Small intestine (tissue), 7 donors: ENCODE measurements around the gene PPP1R15A. TPM values are rescaled to one million over a fixed set of nuclear protein-coding genes. Genes with fewer than 3 reads are reported as not detected.

Experiments
- DNase-seq, 2 donors: peaks; one replicate each; pipeline versions ENCODE4 v3.0.0 to v3.0.0-alpha.2; 2013
- FAIRE-seq: peaks from 2 replicates; lab custom pipeline; 2012; peaks lifted over from hg19 to GRCh38; lab: Jason Lieb, UNC
- H3K27ac ChIP-seq, 3 donors: one replicate each; pipeline ENCODE4 v1.5.1; 2013; ENCODE audit warnings: low read length in 2 of 3, mild to moderate bottlenecking in 2 of 3, control low read depth in 1 of 3, inconsistent platforms in 1 of 3, low read depth in 1 of 3, moderate library complexity in 1 of 3
- H3K27me3 ChIP-seq, 3 donors: one replicate each; pipeline ENCODE4 v1.6.1; 2013; ENCODE audit warnings: low read length in 3 of 3, inconsistent platforms in 1 of 3; ENCODE audit not compliant: control insufficient read depth in 3 of 3, insufficient read depth in 3 of 3
- H3K36me3 ChIP-seq, 3 donors: one replicate each; pipeline ENCODE4 v1.6.1; 2013; ENCODE audit warnings: low read length in 3 of 3, inconsistent platforms in 1 of 3, low read depth in 1 of 3, mild to moderate bottlenecking in 1 of 3, moderate library complexity in 1 of 3; ENCODE audit not compliant: control insufficient read depth in 3 of 3, insufficient read depth in 2 of 3
- H3K4me1 ChIP-seq, 3 donors: one replicate each; pipeline ENCODE4 v1.6.1; 2013; ENCODE audit warnings: low read length in 2 of 3, inconsistent platforms in 1 of 3, low read depth in 1 of 3, mild to moderate bottlenecking in 1 of 3, moderate library complexity in 1 of 3; ENCODE audit not compliant: control insufficient read depth in 3 of 3, insufficient read depth in 2 of 3
- H3K4me3 ChIP-seq, 3 donors: one replicate each; pipeline ENCODE4 v1.5.1; 2013; ENCODE audit warnings: low read length in 3 of 3, control low read depth in 1 of 3, inconsistent platforms in 1 of 3, low read depth in 1 of 3, mild to moderate bottlenecking in 1 of 3, moderate library complexity in 1 of 3
- H3K9me3 ChIP-seq, 2 donors: one replicate each; pipeline ENCODE4 v1.6.1; 2013; ENCODE audit warnings: low read depth in 1 of 2, low read length in 1 of 2; ENCODE audit not compliant: control insufficient read depth in 2 of 2, insufficient read depth in 1 of 2
- WGBS, 3 donors: extraction: QIAGEN DNeasy Blood & Tissue Kit; methylation state at CpG; one replicate each; pipeline ENCODE4 v1.1.7; 2013; 5-methylcytosine and 5-hydroxymethylcytosine counted together
- polyA plus RNA-seq, 4 donors: library from polyadenylated mRNA; stranded (reverse) in 3 of 4; unstranded in 1 of 4; fragments of 200-250 nt in 3 of 4; fragments of 120-200 nt in 1 of 4; gene quantifications; one replicate each; pipeline versions ENCODE4 v1.2.1 to v1.2.3, GENCODE V29; 2013
- donor health status: healthy with polysubstance abuse.
- donor health status: control.
- donor health status: control.
- donor health status: Bipolar disorder and iron deficiency.
- donor health status: healthy.

The PPP1R15A gene
- polyA plus RNA-seq, 4 donors: 52.8 to 73.0 (median 60.6) TPM

GRCh38 chr19:48835734-48836088 is 36.5 kb upstream of the PPP1R15A start:
- DNase-seq (peak; percentile 93 to 98), FAIRE-seq (no peak)
- Histone ChIP-seq H3K36me3 (peaks cover 0 to 39% (median 0%) of the 10 kb centered on the region in 3 donors), H3K4me3 (peak overlapping the region in 2 of 3 donors; percentile 36 to 70), H3K4me1 (peaks cover 0 to 14% (median 0%) of the 10 kb centered on the region in 3 donors), H3K27ac (peak overlapping the region; percentile 19 to 95 (median 47)), H3K9me3 (no peaks in the 10 kb centered on the region), H3K27me3 (no peaks in the 10 kb centered on the region)
- 3 to 4% (median 4%) methylated on average over 11 to 12 of the region's 12 CpGs for WGBS, 3 donors

DNA sequence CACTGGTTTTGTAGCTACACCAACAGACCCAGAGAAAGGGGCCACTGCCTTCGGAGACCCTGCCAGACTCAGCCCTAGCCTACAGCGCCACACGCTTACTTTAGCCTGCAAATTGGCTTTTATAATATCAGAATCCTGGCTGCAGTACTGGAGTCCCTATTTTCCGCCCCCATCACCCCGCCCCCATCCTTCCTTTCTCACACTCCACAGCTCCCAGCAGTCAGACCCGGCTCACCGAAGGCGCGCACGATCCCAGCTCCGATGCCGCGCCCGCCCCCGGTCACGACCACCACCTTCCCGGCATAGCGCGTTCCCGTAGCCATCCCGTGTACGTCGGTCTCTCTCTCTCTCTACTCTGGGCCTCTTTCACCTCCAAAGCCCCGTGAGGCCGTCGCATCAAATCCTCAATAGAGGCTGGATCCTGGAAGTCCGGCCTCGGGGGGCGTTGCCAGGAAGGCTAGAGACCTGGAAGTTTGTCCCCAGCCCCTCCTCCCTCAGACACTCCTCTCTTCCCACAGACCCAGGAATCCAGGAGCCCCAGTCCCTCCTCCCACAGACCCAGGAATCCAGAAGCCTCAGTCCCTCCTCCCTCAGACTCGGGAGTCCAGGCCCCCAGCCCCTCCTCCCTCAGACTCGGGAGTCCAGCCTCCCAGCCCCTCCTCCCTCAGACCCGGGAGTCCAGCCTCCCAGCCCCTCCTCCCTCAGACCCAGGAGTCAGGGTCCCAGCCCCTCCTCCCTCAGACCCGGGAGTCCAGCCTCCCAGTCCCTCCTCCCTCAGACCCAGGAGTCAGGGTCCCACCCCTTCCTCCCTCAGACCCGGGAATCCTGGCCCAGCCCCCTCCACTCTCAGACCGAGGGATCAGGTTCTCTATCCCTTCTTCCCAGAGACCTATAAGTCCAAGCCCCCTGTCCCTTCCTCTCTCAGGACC is 35.9 kb upstream of the PPP1R15A start, which contains the start of gene HSD17B14:
HSD17B14 (minus strand) TSS at position 403 of the 929 bp plus-strand sequence; CDS start at position 323, 80 bp downstream.
- H3K27me3 ChIP-seq: no peaks in the 10 kb centered on the region
- DNase-seq: peak in 1 of 2 donors; percentile 72
- WGBS, 3 donors: 13 to 28% (median 17%) methylated on average over 35 of the region's 35 CpGs
- H3K27ac ChIP-seq: peak within 1 kb of the TSS; percentile 19 to 95 (median 47)
- peak within 1 kb of the TSS in 2 of 3 donors; percentile 36 to 70 for H3K4me3 ChIP-seq
- H3K36me3 ChIP-seq: peaks cover 0 to 36% (median 0%) of the 10 kb centered on the region in 3 donors
- FAIRE-seq: no peak
- peaks cover 0 to 10% (median 0%) of the 10 kb centered on the region in 3 donors for H3K4me1 ChIP-seq
- H3K9me3 ChIP-seq: no peaks in the 10 kb centered on the region

DNA sequence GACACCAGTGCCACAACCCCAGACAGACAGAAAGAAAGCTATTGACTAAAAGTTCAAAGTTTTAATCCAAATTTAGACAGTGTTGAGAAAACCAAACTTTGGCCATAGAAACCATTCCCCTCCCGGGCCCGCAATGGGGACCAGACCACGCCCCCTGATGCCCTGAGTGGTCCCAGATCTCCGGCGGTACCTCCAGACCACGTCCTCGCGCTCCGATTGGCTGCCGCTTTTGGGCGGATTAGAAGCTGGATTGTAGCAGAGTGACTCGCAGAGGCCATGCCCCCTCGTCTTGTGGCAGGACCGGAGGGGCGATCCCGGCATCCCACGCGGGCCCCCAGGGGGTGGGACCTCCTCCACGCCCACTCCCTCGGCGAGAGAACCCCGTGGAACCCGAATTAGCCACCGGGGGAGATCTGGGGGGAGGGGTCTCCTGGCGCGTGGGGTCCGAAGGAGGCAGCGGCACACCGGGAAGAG is 35.1 kb upstream of the PPP1R15A start:
- H3K27ac ChIP-seq: peak overlapping the region in 2 of 3 donors; percentile 14 to 95
- WGBS, 3 donors: 26 to 57% (median 37%) methylated on average over 29 of the region's 29 CpGs

DNA sequence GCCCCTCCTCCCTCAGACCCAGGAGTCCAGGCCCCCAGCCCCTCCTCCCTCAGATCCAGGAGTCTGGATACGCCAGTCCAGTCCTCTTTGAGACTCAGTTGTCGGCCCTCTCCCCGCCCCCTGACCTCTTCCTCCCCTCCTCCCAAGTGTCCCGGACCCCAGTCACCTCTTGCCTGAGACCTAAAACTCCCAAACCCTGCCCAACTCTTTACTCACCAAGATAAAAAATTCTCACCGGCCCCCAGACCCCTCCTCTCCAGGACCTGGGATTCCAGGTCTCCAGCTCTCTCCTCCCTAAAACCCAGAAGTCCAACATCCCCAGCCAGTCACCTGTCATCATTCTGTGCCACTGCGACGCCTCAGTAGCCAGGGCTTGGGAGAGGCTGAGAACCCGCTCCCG is 34.5 kb upstream of the PPP1R15A start:
- H3K27ac ChIP-seq: no peak overlapping the region
- FAIRE-seq: no peak

More for the DNA sequence above, 35.1 kb upstream of the PPP1R15A start:
- Histone ChIP-seq H3K36me3 (peaks cover 0 to 33% (median 0%) of the 10 kb centered on the region in 3 donors), H3K9me3 (no peaks in the 10 kb centered on the region), H3K4me3 (peak overlapping the region in 1 of 3 donors; percentile 70), H3K27me3 (no peaks in the 10 kb centered on the region), H3K4me1 (peaks cover 0 to 10% (median 0%) of the 10 kb centered on the region in 3 donors)
- peak in 1 of 2 donors; percentile 56 for DNase-seq
- FAIRE-seq: no peak

DNA sequence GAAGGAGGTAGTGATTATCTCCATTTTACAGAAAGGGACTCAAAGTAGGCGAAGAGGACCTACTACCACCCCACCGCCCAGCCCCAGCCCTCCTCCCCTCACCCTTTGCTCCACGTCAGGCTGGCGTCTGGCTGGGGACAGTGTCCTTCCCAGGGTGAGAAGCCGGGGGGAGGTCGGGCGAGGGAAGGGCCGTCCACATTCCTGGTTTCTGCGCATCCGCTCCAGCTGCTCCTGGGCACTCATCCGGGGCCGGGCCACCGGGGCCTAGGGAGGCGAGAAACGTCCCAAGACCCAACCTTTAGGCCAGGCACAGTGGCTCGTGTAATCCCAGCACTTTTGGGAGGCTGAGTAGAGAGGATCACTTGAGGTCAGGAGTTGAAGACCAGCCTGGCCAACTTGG is 31.2 kb upstream of the PPP1R15A start:
- DNase-seq (no peak), FAIRE-seq (no peak)
- Histone ChIP-seq H3K27ac (no peak overlapping the region), H3K36me3 (peaks cover 0 to 20% (median 0%) of the 10 kb centered on the region in 3 donors), H3K9me3 (no peaks in the 10 kb centered on the region), H3K27me3 (no peaks in the 10 kb centered on the region), H3K4me3 (no peak overlapping the region), H3K4me1 (peaks cover 0 to 10% (median 0%) of the 10 kb centered on the region in 3 donors)
- 89 to 92% (median 91%) methylated on average over 16 of the region's 16 CpGs for WGBS, 3 donors

More for the DNA sequence above, 34.5 kb upstream of the PPP1R15A start:
- Histone ChIP-seq H3K9me3 (no peaks in the 10 kb centered on the region), H3K27me3 (no peaks in the 10 kb centered on the region), H3K4me1 (peaks cover 0 to 14% (median 0%) of the 10 kb centered on the region in 3 donors), H3K4me3 (no peak overlapping the region), H3K36me3 (peaks cover 0 to 27% (median 0%) of the 10 kb centered on the region in 3 donors)
- 63 to 74% (median 72%) methylated on average over 8 to 9 of the region's 9 CpGs for WGBS, 3 donors
- no peak for DNase-seq

DNA sequence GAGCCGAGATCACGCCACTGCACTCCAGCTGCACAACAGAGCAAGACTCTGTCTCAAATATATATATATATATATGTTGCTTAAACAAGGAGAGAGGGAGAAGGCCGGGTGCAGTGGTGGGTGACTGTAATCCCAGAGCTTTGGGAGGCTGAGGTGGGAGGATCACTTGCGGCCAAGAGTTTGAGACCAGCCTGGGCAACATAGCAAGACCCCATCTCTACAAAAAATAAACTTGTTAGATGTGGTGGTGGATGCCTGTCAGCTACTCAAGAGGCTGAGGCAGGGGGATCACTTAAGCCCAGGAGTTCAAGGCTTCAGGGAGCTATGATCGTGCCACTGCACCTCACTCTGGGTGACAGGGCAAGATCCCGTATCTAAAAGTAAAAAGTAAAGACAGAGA is 30.6 kb upstream of the PPP1R15A start:
- WGBS, 3 donors: 93 to 95% (median 95%) methylated on average over 6 of the region's 6 CpGs
- H3K9me3 ChIP-seq: no peaks in the 10 kb centered on the region
- H3K27me3 ChIP-seq: no peaks in the 10 kb centered on the region
- peaks cover 0 to 8% (median 0%) of the 10 kb centered on the region in 3 donors for H3K4me1 ChIP-seq
- no peak overlapping the region for H3K4me3 ChIP-seq
- DNase-seq: no peak
- no peak for FAIRE-seq
- H3K36me3 ChIP-seq: peaks cover 0 to 22% (median 0%) of the 10 kb centered on the region in 3 donors
- no peak overlapping the region for H3K27ac ChIP-seq

DNA sequence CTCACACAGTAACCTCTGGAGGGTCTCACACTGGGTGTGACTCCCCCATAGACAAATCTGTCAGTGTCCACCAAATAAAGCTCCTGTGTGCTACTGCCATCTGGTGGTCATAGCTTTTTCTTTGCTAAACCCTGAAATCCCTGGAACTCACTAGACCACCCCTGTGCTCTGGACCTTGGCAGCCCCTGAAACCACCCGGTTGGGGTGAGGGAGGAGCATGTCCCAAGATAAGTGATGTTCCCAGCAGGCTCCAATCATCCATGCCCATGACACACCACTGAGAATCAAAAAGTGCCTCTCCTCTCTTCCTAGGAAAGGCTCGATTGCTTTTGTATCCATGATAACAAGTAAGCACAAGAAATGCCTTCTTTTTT is 29.4 kb upstream of the PPP1R15A start:
- Histone ChIP-seq H3K27ac (no peak overlapping the region), H3K36me3 (peaks cover 0 to 30% (median 0%) of the 10 kb centered on the region in 3 donors), H3K27me3 (no peaks in the 10 kb centered on the region), H3K4me3 (no peak overlapping the region), H3K4me1 (peaks cover 0 to 6% (median 0%) of the 10 kb centered on the region in 3 donors), H3K9me3 (no peaks in the 10 kb centered on the region)
- 44 to 50% (median 45%) methylated on average over 2 of the region's 2 CpGs for WGBS, 3 donors
- DNase-seq (peak; percentile 49 to 76), FAIRE-seq (no peak)

- WGBS, 3 donors: 91 to 93% (median 92%) methylated on average over 2 of the region's 2 CpGs
- Histone ChIP-seq H3K36me3 (peaks cover 0 to 31% (median 0%) of the 10 kb centered on the region in 3 donors), H3K4me1 (peaks cover 0 to 6% (median 0%) of the 10 kb centered on the region in 3 donors), H3K4me3 (no peak overlapping the region), H3K9me3 (no peaks in the 10 kb centered on the region), H3K27ac (no peak overlapping the region), H3K27me3 (no peaks in the 10 kb centered on the region)
- FAIRE-seq (no peak), DNase-seq (no peak)
Observed at GRCh38 chr19:48844472-48844871, 27.7 kb upstream of the PPP1R15A start.
